Testis (tissue), 2 donors: ENCODE measurements around the gene MYBPHL.
A peak's percentile ranks its signal among the peaks of the same experiment; 100 is the strongest.

Experiments
- CTCF ChIP-seq, 3 experiments: fragments of 450-650 bp in 2 of 3; fragments of 200-600 bp in 1 of 3; sonication (generic) in 1 of 3; IDR thresholded peaks; one replicate each; pipeline ENCODE4 v1.5.1; 2016 to 2019; ENCODE audit warnings: antibody characterized with exemption in 3 of 3, mild to moderate bottlenecking in 2 of 3, moderate library complexity in 1 of 3
- POLR2A ChIP-seq: fragments of 450-650 bp; IDR thresholded peaks from one replicate; pipeline ENCODE4 v1.6.1; 2017; ENCODE audit warnings: antibody characterized with exemption, mild to moderate bottlenecking, moderate library complexity

- TF ChIP-seq CTCF (IDR thresholded peaks at IDR 0.05): peak; percentile 2 to 53 (median 26)
- TF ChIP-seq POLR2A: peak; percentile 71
Observed at GRCh38 chr1:109282952-109283747, 23.7 kb downstream of the MYBPHL start, which contains the start of gene PSRC1.
